Uterus (tissue), 4 donors: ENCODE measurements around the gene HOXD3. TPM values are rescaled to one million over a fixed set of nuclear protein-coding genes. Genes with fewer than 3 reads are reported as not detected.
A peak's percentile ranks its signal among the peaks of the same experiment; 100 is the strongest.

Experiments
- DNase-seq, 2 donors: peaks; one replicate each; pipeline ENCODE4 v3.0.0-alpha.2; 2019 to 2020
- H3K27ac ChIP-seq, 2 donors: fragments of 200-600 bp; sonication (generic); 1 replicate in 1 of 2; 2 replicates in 1 of 2; pipeline ENCODE4 v1.5.1; 2016 to 2018
- H3K27me3 ChIP-seq, 2 donors: fragments of 200-600 bp; sonication (generic); one replicate each; pipeline ENCODE4 v1.5.1; 2018 to 2019; ENCODE audit warnings: control low read depth in 1 of 2
- H3K36me3 ChIP-seq, 2 donors: fragments of 200-600 bp; sonication (generic); one replicate each; pipeline ENCODE4 v1.5.1; 2019; ENCODE audit warnings: control low read depth in 1 of 2
- H3K4me1 ChIP-seq, 2 donors: fragments of 200-600 bp; sonication (generic); one replicate each; pipeline ENCODE4 v1.5.1; 2018 to 2019; ENCODE audit warnings: control low read depth in 1 of 2
- H3K4me3 ChIP-seq, 2 donors: fragments of 200-600 bp; sonication (generic); 1 replicate in 1 of 2; 2 replicates in 1 of 2; pipeline ENCODE4 v1.5.1; 2018 to 2019; ENCODE audit warnings: mild to moderate bottlenecking in 1 of 2
- H3K9me3 ChIP-seq, 2 donors: fragments of 200-600 bp; sonication (generic); one replicate each; pipeline ENCODE4 v1.5.1; 2019; ENCODE audit warnings: control low read depth in 1 of 2
- CTCF ChIP-seq, 4 experiments: fragments of 200-600 bp in 2 of 4; fragments of 450-650 bp in 2 of 4; sonication (generic) in 2 of 4; IDR thresholded peaks; one replicate each; pipeline ENCODE4 v1.5.1; 2016 to 2019; ENCODE audit warnings: antibody characterized with exemption in 4 of 4, mild to moderate bottlenecking in 2 of 4, moderate library complexity in 1 of 4
- POLR2A ChIP-seq, 2 donors: fragments of 450-650 bp; IDR thresholded peaks; one replicate each; pipeline ENCODE4 v1.6.1; 2016; ENCODE audit warnings: antibody characterized with exemption in 2 of 2, mild to moderate bottlenecking in 1 of 2, moderate library complexity in 1 of 2
- intact Hi-C: fragments of 100-400 bp; cut with DNase I; formaldehyde crosslinking; loops from one replicate; pipeline ENCODE4 v1.15.1; 2023; ENCODE audit warnings: low total_unique reads
- total RNA-seq, 4 donors: library from RNA; depleted of rRNA in 3 of 4; stranded (reverse); fragments of >200 nt in 3 of 4; gene quantifications; one replicate each; pipeline versions ENCODE4 v1.1.0 to v1.2.4, GENCODE V29; 2014 to 2023
- donor health status: DM: yes; HTN: yes; CAD: no.

The HOXD3 gene
- total RNA-seq, 4 donors from 2014 or later: 14.7 to 61.2 (median 22.7) TPM

GRCh38 chr2:176164611-176165369, 7.7 kb downstream of the HOXD3 start:
- Histone ChIP-seq H3K4me3 (peak overlapping the region; percentile 8 to 11), H3K9me3 (no peaks in the 10 kb centered on the region), H3K36me3 (no peaks in the 10 kb centered on the region), H3K27ac (peak overlapping the region; percentile 42 to 72), H3K27me3 (no peaks in the 10 kb centered on the region), H3K4me1 (no peaks in the 10 kb centered on the region)
- intact Hi-C loops: no loop called here
- TF ChIP-seq POLR2A (IDR thresholded peaks at IDR 0.05): no peak
- no peak for TF ChIP-seq CTCF (IDR thresholded peaks at IDR 0.05)
- no peak for DNase-seq

DNA sequence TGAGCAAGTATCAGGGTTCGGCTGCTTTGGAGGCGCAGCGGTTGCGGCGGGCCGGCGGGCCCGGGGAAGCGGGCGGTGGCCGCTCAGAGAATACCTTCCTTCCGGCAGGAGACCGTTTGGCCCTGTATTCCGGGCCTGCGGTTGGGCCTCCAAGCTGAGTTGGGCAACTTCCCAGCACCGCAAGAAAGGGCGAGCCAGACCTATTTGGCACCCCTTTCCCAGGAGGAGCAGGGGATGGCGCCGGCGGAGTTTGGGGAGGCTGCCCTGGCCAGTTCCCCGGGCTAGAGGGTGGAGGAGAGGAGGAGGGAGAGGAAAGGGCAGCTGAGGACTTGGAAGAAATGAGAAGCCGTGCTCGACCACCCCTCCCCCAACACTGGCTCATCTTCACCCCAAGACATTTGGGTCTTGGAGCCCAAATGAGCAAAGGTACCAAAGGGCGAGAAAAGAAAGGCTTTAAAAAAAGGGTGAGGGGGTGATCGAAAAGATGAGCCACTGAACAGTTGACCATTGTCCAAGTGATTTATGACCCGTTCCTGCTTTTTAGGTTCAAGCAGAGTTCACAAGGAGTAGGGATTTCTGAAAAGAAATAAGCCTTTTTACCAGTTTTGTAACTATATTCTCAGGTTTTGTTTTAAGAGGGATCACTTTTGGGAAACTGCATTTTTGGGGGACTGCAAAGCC, 8.4 kb downstream of the HOXD3 start:
- Histone ChIP-seq H3K9me3 (no peaks in the 10 kb centered on the region), H3K4me3 (peak overlapping the region; percentile 8 to 11), H3K27me3 (no peaks in the 10 kb centered on the region), H3K36me3 (no peaks in the 10 kb centered on the region), H3K4me1 (no peaks in the 10 kb centered on the region), H3K27ac (peak overlapping the region; percentile 42 to 72)
- intact Hi-C loops: no loop called here
- TF ChIP-seq POLR2A (IDR thresholded peaks at IDR 0.05) (no peak), CTCF (IDR thresholded peaks at IDR 0.05) (no peak)
- DNase-seq: peak in 1 of 2 donors; percentile 60

GRCh38 chr2:176166272-176166671, 9.2 kb downstream of the HOXD3 start:
- intact Hi-C loops: no loop called here
- Histone ChIP-seq H3K27me3 (no peaks in the 10 kb centered on the region), H3K27ac (peak overlapping the region; percentile 42 to 72)

DNA sequence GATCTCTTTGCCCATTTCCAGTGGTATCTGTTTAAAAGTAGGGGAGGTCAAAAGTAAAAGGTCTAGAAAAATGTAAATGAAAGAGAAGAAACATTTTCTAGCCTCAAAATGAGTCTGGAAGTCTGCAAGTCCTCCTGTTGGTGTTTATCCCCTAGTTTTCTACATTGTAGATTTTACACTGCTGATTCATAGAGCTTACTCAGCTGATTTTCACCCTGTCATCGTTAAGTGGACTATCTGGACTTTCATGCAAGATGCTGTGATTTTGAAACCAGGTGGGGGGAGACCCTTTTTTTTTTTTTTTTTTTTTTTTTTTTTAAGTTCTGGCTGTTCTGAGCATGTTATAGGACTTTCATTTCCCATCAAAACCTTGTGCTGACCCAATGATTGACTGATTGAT, 10.3 kb downstream of the HOXD3 start:
- TF ChIP-seq POLR2A (IDR thresholded peaks at IDR 0.05) (no peak), CTCF (IDR thresholded peaks at IDR 0.05) (no peak)
- no peak for DNase-seq
- H3K9me3 ChIP-seq: no peaks in the 10 kb centered on the region
- H3K36me3 ChIP-seq: no peaks in the 10 kb centered on the region
- H3K4me1 ChIP-seq: no peaks in the 10 kb centered on the region
- intact Hi-C loops: no loop called here
- no peaks in the 10 kb centered on the region for H3K27me3 ChIP-seq
- no peak overlapping the region for H3K4me3 ChIP-seq
- H3K27ac ChIP-seq: no peak overlapping the region

More at GRCh38 chr2:176166272-176166671, 9.2 kb downstream of the HOXD3 start:
- Histone ChIP-seq H3K9me3 (no peaks in the 10 kb centered on the region), H3K36me3 (no peaks in the 10 kb centered on the region), H3K4me3 (no peak overlapping the region), H3K4me1 (no peaks in the 10 kb centered on the region)
- TF ChIP-seq POLR2A (IDR thresholded peaks at IDR 0.05) (no peak), CTCF (IDR thresholded peaks at IDR 0.05) (no peak)
- no peak for DNase-seq

DNA sequence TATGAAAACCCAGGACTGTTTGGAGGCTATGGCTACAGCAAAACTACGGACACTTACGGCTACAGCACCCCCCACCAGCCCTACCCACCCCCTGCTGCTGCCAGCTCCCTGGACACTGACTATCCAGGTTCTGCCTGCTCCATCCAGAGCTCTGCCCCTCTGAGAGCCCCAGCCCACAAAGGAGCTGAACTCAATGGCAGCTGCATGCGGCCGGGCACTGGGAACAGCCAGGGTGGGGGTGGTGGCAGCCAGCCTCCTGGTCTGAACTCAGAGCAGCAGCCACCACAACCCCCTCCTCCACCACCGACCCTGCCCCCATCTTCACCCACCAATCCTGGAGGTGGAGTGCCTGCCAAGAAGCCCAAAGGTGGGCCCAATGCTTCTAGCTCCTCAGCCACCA, 12.1 kb downstream of the HOXD3 start:
- Histone ChIP-seq H3K36me3 (no peaks in the 10 kb centered on the region), H3K27me3 (no peaks in the 10 kb centered on the region), H3K9me3 (no peaks in the 10 kb centered on the region), H3K27ac (peak overlapping the region in 1 of 2 donors; percentile 83), H3K4me3 (no peak overlapping the region), H3K4me1 (no peaks in the 10 kb centered on the region)
- no peak for TF ChIP-seq CTCF (IDR thresholded peaks at IDR 0.05)
- no peak for TF ChIP-seq POLR2A (IDR thresholded peaks at IDR 0.05)
- intact Hi-C loops: no loop called here
- DNase-seq: no peak
